B cell (primary cell): ENCODE results near the gene LRRC63. TPM values are rescaled to one million over a fixed set of nuclear protein-coding genes. Genes with fewer than 3 reads are reported as not detected.

Experiments
- ATAC-seq: fragments of 200-7000 bp; cut with Tn5 transposase; one replicate; pipeline ENCODE4 v1.10.0; 2021; ENCODE audit warnings: low read depth, mild to moderate bottlenecking, moderate number of reproducible peaks, moderate library complexity
- CTCF ChIA-PET: fragments of 350-600 bp; sonication (Branson Sonifier 250); formaldehyde crosslinking; loops from one replicate; lab custom pipeline; 2021; ENCODE audit warnings: antibody characterized with exemption, inconsistent platforms; lab: Charles Lee
- POLR2A ChIA-PET: fragments of 350-600 bp; sonication (Branson Sonifier 250); formaldehyde crosslinking; loops from one replicate; lab custom pipeline; 2021; ENCODE audit warnings: antibody characterized with exemption; lab: Charles Lee
- DNase-seq: peaks from one replicate; pipeline ENCODE4 v3.0.0; 2013
- H2AFZ ChIP-seq: 2 replicates; pipeline ENCODE4 v1.6.1; 2012; ENCODE audit warnings: mild to moderate bottlenecking, low read depth, low read length; ENCODE audit not compliant: insufficient read depth, poor library complexity, severe bottlenecking
- H3K27ac ChIP-seq, 2 donors: 1 replicate in 1 of 2; 2 replicates in 1 of 2; pipeline ENCODE4 v1.5.1; 2012 to 2013; ENCODE audit warnings: low read length in 2 of 2, mild to moderate bottlenecking in 2 of 2, moderate library complexity in 1 of 2
- H3K27me3 ChIP-seq, 4 experiments: fragments of 200-600 bp in 1 of 4; sonication (generic) in 1 of 4; replicated peaks in 1 of 4; 1 replicate in 2 of 4; 2 replicates in 2 of 4; pipeline versions ENCODE4 v1.6.1 to v1.7.0; 2013 to 2016; ENCODE audit warnings: low read length in 3 of 4, mild to moderate bottlenecking in 2 of 4, mixed read lengths in 1 of 4, moderate library complexity in 1 of 4; ENCODE audit not compliant: insufficient read depth in 4 of 4, control insufficient read depth in 3 of 4; ENCODE audit errors: control extremely low read depth in 1 of 4
- H3K36me3 ChIP-seq, 2 experiments: replicated peaks in 1 of 2; 1 replicate in 1 of 2; 2 replicates in 1 of 2; pipeline versions ENCODE4 v1.6.1 to v1.7.1; 2013; ENCODE audit warnings: low read length in 1 of 2; ENCODE audit not compliant: insufficient read depth in 2 of 2, control insufficient read depth in 1 of 2; ENCODE audit errors: control extremely low read depth in 1 of 2, extremely low read depth in 1 of 2
- H3K4me1 ChIP-seq, 2 donors: fragments of 200-600 bp in 1 of 2; sonication (generic) in 1 of 2; 1 replicate in 1 of 2; 2 replicates in 1 of 2; pipeline versions ENCODE4 v1.5.1 to v1.6.1; 2013 to 2017; ENCODE audit warnings: low read length in 2 of 2; ENCODE audit not compliant: control insufficient read depth in 2 of 2, insufficient read depth in 2 of 2
- H3K4me2 ChIP-seq: replicated peaks from 2 replicates; pipeline ENCODE3; 2012; ENCODE audit warnings: mild to moderate bottlenecking, low read depth, low read length; ENCODE audit not compliant: poor library complexity, severe bottlenecking
- H3K4me3 ChIP-seq, 5 experiments: fragments of 200-600 bp in 1 of 5; sonication (generic) in 1 of 5; 1 replicate in 3 of 5; 2 replicates in 2 of 5; pipeline versions ENCODE4 v1.5.1 to v1.7.0; 2011 to 2016; ENCODE audit warnings: low read length in 4 of 5, mild to moderate bottlenecking in 4 of 5, low read depth in 2 of 5, control low read depth in 1 of 5, moderate library complexity in 1 of 5; ENCODE audit not compliant: insufficient read depth in 1 of 5; ENCODE audit errors: control extremely low read depth in 1 of 5, extremely low read depth in 1 of 5
- H3K79me2 ChIP-seq: fragments of 200-600 bp; sonication (generic); one replicate; pipeline ENCODE4 v1.6.0; 2016; ENCODE audit warnings: low read length; ENCODE audit not compliant: control insufficient read depth, insufficient read depth
- H3K9ac ChIP-seq: fragments of 200-600 bp; sonication (generic); 2 replicates; pipeline ENCODE4 v1.6.1; 2017; ENCODE audit warnings: mild to moderate bottlenecking, low read length, moderate library complexity
- H3K9me3 ChIP-seq, 3 donors: one replicate each; pipeline versions ENCODE4 v1.6.1 to v1.7.1; 2013; ENCODE audit warnings: low read length in 2 of 3; ENCODE audit not compliant: control insufficient read depth in 2 of 3, insufficient read depth in 1 of 3; ENCODE audit errors: control extremely low read depth in 1 of 3
- H4K20me1 ChIP-seq: 2 replicates; pipeline ENCODE4 v1.6.0; 2012; ENCODE audit warnings: mild to moderate bottlenecking, low read length; ENCODE audit not compliant: insufficient read depth, control insufficient read depth, poor library complexity, severe bottlenecking
- H3K27ac Mint-ChIP-seq: one replicate; pipeline ENCODE4 v1.8.0; 2021; ENCODE audit warnings: mixed read lengths
- H3K27me3 Mint-ChIP-seq: one replicate; pipeline ENCODE4 v1.8.0; 2021; ENCODE audit warnings: mixed read lengths
- H3K4me1 Mint-ChIP-seq: one replicate; pipeline ENCODE4 v1.8.0; 2021; ENCODE audit warnings: mixed read lengths
- H3K4me3 Mint-ChIP-seq: one replicate; pipeline ENCODE4 v1.8.0; 2021; ENCODE audit warnings: mixed read lengths
- H3K9me3 Mint-ChIP-seq: one replicate; pipeline ENCODE4 v1.8.0; 2022; ENCODE audit warnings: mixed read lengths; ENCODE audit not compliant: insufficient read depth
- EZH2 ChIP-seq: IDR thresholded peaks from 2 replicates; pipeline ENCODE4 v1.6.1; 2012; ENCODE audit warnings: borderline replicate concordance, low read depth, mild to moderate bottlenecking, moderate library complexity, low read length; ENCODE audit not compliant: insufficient read depth, poor library complexity, severe bottlenecking
- WGBS: methylation state at CpG from one replicate; pipeline ENCODE4 v1.1.5; 2013; ENCODE audit warnings: missing lambda C conversion rate; ENCODE audit not compliant: insufficient coverage; 5-methylcytosine and 5-hydroxymethylcytosine counted together
- intact Hi-C: fragments of 100-400 bp; cut with micrococcal nuclease; formaldehyde crosslinking; loops from one replicate; pipeline ENCODE4 v1.10.0; 2022
- polyA plus RNA-seq: library from polyadenylated mRNA; depleted of rRNA; stranded (reverse); fragments of >200 nt; gene quantifications from 2 replicates; pipeline ENCODE4 v1.2.3, GENCODE V29; 2012
- total RNA-seq, 2 donors: library from RNA; stranded (reverse); fragments of 120-200 nt in 1 of 2; gene quantifications; 1 replicate in 1 of 2; 2 replicates in 1 of 2; pipeline versions ENCODE4 v1.2.3 to v1.2.4, GENCODE V29; 2013 to 2022
- TF ChIP-seq, protein P1 (sequence below): fragments of 200-600 bp; IDR thresholded peaks from one replicate; pipeline ENCODE4 v1.8.0; 2022; ENCODE audit warnings: antibody characterized with exemption, mild to moderate bottlenecking

The LRRC63 gene
- total and polyA plus RNA-seq, 2 donors (not counting 1 experiment from before 2014, with no cell fraction given): 0.06 to 0.25 TPM

DNA sequence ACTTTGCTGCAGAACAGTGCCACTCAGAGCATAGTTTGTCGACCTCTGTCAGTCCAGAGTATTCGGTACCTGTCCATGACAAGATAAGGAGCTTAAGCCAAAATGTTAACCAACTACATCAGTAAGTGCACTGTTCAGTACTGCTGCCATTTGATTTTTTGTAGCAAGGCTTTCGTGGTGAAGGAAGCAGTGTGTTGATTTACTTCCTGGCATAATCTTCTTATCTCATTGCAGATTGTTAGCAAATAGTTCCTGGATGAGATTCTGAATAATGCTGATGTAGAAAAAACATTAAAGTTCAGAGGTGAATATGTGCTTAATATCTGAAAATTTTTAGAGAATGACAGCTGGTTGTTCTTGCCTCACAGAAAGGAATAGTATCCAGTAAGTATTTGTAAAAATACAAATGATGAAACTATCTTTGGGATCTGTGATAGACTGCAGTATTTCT is 85.7 kb downstream of the LRRC63 start:
- intact Hi-C loops: no loop called here
- Histone ChIP-seq H4K20me1 (no peaks in the 10 kb centered on the region), H3K4me2 (no peak overlapping the region), H3K9me3 (peaks cover 1 to 12% (median 3%) of the 10 kb centered on the region in 3 donors), H3K36me3 (no peaks in the 10 kb centered on the region), H3K79me2 (no peaks in the 10 kb centered on the region), H3K27me3 (no peaks in the 10 kb centered on the region), H2AFZ (no peak overlapping the region), H3K9ac (no peak overlapping the region), H3K4me3 (no peak overlapping the region), H3K4me1 (peaks cover 7 to 10% of the 10 kb centered on the region in 2 donors), H3K27ac (no peak overlapping the region)
- Mint-ChIP-seq H3K4me1 (peaks cover 14% of the 10 kb centered on the region), H3K27ac (no peak overlapping the region), H3K27me3 (peaks cover 14% of the 10 kb centered on the region), H3K4me3 (no peak overlapping the region), H3K9me3 (peaks cover 5% of the 10 kb centered on the region)
- no peak for ATAC-seq
- POLR2A ChIA-PET: no interaction called here
- no peak for DNase-seq
- CTCF ChIA-PET: no interaction called here
- no peak for TF ChIP-seq EZH2
- TF ChIP-seq, protein P1, sequence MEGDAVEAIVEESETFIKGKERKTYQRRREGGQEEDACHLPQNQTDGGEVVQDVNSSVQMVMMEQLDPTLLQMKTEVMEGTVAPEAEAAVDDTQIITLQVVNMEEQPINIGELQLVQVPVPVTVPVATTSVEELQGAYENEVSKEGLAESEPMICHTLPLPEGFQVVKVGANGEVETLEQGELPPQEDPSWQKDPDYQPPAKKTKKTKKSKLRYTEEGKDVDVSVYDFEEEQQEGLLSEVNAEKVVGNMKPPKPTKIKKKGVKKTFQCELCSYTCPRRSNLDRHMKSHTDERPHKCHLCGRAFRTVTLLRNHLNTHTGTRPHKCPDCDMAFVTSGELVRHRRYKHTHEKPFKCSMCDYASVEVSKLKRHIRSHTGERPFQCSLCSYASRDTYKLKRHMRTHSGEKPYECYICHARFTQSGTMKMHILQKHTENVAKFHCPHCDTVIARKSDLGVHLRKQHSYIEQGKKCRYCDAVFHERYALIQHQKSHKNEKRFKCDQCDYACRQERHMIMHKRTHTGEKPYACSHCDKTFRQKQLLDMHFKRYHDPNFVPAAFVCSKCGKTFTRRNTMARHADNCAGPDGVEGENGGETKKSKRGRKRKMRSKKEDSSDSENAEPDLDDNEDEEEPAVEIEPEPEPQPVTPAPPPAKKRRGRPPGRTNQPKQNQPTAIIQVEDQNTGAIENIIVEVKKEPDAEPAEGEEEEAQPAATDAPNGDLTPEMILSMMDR: no peak
- no CpG with 5 or more reads among the region's 3 CpGs for WGBS

DNA sequence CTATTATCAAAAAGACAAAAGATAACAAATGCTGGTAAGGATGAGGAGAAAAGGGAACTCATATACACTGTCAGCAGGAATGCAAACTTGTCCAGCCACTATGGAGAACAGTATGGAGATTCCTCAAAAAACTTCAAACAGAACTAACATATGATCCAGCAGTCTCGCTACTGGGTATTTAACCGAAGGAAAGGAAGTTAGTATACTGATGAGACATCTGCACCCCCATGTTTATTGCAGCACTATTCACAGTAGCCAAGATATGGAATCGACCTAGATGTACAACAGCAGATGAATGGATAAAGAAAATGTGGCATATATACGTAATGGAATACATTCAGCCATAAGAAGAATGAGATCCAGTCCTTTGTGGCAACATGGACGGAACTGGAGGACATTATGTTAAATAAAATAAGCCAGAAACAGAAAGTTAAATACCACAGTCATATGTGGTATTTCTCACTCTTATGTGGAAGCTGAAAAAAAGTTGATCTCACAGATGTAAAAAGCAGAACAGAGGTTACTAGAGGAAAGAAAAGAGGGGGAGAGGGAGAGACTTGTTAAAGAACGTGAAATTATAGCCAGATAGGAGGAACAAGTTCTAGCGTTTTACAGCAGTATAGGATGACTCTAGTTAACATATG is 92.1 kb downstream of the LRRC63 start:
- ATAC-seq (no peak), DNase-seq (no peak)
- ChIA-PET CTCF (interaction anchor here (1.0 to 1.3 kb wide), 3 partner anchors 12 to 21 kb away, joined by 3 to 5 read pairs (median 3); no protein-coding TSS in a partner anchor), POLR2A (no interaction called here)
- Histone ChIP-seq H2AFZ (peak overlapping the region; percentile 23), H3K27ac (no peak overlapping the region), H3K27me3 (no peaks in the 10 kb centered on the region), H3K9ac (no peak overlapping the region), H3K4me1 (peaks cover 0 to 4% of the 10 kb centered on the region in 2 donors), H3K4me2 (peak overlapping the region; percentile 16), H3K36me3 (no peaks in the 10 kb centered on the region), H3K4me3 (no peak overlapping the region), H3K79me2 (no peaks in the 10 kb centered on the region), H4K20me1 (no peaks in the 10 kb centered on the region), H3K9me3 (peaks cover 1 to 12% (median 3%) of the 10 kb centered on the region in 3 donors)
- intact Hi-C loops: no loop called here
- H3K9me3 Mint-ChIP-seq: peaks cover 5% of the 10 kb centered on the region
- TF ChIP-seq, protein P1: no peak
- no peak for TF ChIP-seq EZH2
- H3K27me3 Mint-ChIP-seq: peaks cover 19% of the 10 kb centered on the region
- no CpG with 5 or more reads among the region's 7 CpGs for WGBS
- H3K4me1 Mint-ChIP-seq: peaks cover 7% of the 10 kb centered on the region
- H3K4me3 Mint-ChIP-seq: no peak overlapping the region
- H3K27ac Mint-ChIP-seq: no peak overlapping the region
